ENCODE data around the gene NKIRAS1.
"Not testable (repeated sequence)": the region's sequence is repeated elsewhere in the genome, so short reads cannot be mapped to it uniquely, and the experiment has no call there.

Gene NKIRAS1

DNA sequence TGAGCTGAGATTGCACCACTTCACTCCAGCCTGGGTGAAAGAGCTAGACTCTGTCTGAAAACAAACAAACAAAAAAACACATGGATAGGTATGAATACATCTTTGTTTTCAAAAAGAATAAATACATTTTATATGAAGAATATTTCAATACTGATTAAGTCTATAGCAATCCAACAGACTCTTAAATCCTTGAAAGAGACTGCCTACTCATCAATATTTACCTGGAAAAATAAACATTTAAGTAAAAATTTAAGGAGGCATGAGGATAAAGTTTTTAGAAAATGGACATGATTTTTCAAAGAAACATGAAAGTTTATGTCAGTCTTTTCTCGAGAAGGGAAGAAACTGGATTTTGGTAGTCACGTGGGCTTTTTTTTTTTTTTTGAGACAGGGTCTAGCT lies 5.4 kb downstream of the NKIRAS1 start:
- in situ Hi-C loops (cut with HindIII; ENCODE audit: low sequenced_read_pairs): no loop called here

DNA sequence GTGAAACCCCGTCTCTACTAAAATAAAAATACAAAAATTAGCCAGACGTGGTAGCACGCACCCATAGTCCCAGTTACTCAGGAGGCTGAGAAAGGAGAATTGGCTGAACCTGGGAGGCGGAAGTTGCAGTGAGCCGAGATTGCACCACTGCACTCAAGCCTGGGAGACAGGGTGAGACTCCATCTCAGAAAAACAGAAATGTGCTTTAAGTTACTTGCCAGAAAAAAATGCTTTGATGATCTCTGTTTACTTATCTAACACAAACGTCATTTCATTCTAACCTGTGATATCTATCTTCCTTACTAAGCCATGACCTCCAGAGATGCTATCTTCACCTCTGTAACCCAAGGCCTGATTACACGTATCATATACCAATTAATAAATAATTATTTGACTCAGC lies 7.4 kb downstream of the NKIRAS1 start:
- in situ Hi-C loops (cut with HindIII; ENCODE audit: low sequenced_read_pairs): no loop called here

DNA sequence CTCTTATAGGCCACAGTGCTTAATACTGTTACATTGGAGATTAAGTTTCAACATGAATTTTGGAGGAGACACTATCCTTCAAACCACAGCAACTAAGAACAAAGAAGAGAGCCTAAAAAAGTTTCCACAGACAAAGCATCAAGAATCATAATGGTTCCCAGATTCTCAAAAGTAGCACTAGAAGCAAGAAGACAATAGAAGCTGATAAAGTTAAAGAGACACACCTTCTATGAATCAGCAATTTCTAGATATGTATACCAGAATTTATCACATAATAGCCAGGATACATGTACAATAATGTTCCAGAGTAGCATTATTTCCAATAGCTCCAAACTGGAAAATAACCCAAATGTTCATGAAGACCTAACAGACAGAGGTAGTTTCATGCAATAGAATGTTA lies 12.2 kb downstream of the NKIRAS1 start:
- in situ Hi-C loops (cut with HindIII; ENCODE audit: low sequenced_read_pairs): no loop called here

DNA sequence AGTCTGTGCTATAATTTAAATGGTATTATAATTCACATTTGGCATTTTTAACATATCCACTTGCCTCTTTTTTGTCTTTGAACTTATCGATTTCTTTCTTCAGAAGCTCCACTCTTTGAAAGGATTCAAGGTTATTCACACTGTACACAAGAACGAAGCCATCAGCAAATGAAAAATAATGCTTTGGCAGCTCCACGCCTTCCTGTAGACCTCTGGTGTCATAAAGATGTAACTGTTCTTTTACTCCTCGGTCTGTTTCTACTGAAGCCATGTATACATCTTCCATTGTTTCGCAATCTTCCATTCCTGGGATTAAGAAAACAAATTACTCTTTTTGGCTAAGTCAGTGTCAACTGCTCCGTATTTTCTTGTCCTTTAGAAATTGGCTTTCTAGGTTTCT lies 16.0 kb downstream of the NKIRAS1 start:
- in situ Hi-C loops (cut with HindIII; ENCODE audit: low sequenced_read_pairs): no loop called here

DNA sequence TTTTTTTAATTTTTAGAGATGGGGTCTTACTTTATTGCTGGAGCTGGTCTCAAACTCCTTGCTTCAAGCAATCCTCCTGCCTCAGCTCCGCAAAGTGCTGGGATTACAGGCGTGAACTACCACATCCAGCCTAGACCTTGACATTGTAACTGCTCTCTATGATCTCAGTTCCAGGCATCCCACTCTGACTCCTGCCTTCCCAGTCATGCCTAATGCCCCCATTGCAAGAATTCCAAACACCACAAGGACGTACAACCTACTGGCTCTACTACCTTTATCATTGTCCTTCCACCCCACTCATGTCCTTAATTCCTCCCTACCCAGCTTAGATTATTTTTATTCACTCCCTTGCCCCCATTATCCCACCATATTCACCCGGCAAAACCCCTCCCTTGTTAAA lies 21.6 kb downstream of the NKIRAS1 start:
- in situ Hi-C loops (cut with HindIII; ENCODE audit: low sequenced_read_pairs): no loop called here

DNA sequence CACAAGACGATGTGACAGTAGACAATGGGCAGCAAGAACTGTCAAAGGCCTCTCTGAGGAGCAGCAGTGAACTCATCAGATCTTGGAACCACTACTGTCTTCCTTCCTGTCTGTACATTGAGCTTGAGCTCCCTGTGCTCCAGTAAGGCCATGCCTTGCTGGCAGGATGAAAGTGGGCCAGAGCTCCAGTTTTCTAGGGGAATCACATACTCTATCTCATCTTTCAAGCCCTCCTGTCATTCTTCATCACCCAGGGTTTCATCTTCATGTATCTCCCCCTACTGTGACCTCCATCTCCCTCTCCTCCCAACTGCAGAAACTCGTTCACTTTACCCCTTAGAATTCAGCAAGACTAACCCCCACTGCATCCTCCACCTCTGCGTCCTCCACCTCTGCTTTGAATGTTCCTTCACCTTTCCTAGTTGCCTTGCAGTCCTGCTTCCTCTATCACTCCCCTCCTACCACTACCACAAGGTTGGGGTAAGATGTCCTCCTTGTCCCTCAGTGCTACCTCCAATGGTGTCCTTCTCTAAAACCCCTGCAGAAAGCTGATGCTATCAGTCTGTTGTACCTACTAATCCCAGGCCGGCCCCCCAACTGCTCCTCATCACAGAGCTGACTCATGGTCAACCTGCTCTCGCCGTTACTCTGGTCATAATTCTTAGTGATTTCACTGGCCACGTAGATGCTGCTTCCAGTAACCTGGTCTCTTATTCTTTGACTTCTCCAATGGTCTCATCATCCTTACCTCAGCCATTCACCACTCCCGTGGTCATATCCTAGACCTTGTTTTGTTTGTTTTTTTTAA lies 22.3 kb downstream of the NKIRAS1 start:
- in situ Hi-C loops (cut with HindIII; ENCODE audit: low sequenced_read_pairs): no loop called here

DNA sequence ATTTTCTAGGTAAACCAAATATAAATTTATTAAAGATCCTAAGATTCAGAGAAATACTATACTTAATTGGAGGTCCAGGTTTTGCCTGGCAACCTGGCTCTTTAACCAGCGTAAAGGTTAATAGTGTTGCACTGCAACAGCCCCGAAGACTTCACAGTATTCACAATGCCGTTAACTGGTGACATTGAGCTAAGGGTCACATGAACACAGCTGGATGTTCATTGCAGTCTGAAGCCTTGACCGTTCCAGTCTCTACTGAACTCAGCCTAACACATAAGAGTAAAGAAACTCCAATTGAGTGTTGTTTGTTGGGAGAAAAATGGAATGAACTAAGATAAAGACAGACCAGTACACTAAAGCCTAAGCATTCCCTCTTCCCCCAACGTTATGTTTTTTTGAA lies 26.8 kb downstream of the NKIRAS1 start:
- in situ Hi-C loops (cut with HindIII; ENCODE audit: low sequenced_read_pairs): no loop called here

DNA sequence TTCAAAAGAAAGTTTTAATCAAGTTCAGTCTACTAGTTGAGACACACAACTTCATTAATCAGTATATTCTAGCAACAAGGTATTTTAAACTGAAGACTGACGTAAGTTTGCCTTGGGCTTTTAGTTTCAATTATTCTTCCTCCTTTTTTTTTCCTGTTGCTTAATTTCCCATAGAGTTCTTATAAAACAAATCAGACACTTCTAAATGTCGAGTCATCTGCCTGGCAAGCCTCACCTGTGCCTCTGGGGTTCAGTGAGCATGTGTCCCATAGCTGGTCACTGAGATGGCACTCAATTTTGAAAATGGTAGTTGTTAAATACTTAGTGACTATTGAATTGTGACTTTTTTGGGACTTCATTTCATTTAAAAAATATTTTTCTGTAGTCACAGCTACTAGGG lies 27.4 kb downstream of the NKIRAS1 start:
- in situ Hi-C loops (cut with HindIII; ENCODE audit: low sequenced_read_pairs): no loop called here

DNA sequence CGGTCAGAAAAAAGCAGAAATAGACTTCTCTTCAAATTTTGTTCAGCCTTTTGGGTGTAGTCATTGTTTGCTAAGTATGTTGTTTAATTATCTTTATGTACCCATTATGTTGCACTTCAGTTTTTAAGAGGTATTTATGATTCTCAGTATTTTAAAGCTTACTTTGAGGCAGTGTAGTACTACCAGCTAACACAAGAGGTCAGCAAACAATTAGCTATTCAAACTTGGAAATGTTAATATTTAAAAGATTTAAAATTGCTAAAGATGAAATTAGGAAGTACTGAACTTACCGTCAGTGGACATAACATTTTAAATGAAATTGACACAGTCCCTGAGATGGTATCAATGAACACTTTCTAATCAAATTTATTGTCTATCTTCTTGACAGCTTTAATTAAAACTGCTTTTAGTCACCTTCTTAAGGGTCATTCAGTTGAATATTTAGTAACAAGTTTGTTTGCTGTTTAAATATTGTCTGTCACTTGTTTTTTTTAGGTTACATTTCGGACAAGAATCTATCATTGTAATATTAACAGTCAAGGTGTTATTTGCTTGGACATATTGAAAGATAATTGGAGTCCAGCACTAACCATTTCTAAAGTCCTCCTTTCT lies 28.1 kb downstream of the NKIRAS1 start:
- in situ Hi-C loops (cut with HindIII; ENCODE audit: low sequenced_read_pairs): no loop called here

DNA sequence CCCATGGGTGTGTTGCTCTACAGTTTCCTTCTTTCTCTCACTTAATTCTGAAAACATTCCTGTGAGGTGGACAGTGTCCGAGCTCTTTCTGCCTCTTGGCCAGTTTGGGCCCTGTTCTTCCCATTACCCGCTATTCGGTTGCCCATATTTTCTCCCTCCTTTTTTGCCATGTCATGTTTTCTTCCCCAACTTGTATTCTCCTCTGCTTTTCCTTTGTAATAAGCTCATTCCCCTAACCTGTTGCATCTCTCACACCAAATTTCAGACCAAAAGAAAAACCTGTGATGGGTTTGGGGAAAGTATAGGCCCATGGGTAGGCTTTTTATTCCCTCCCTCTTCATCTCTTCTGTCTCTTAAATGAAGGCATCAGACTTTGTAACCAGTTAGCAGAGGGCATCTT lies 30.5 kb downstream of the NKIRAS1 start:
- in situ Hi-C loops (cut with HindIII; ENCODE audit: low sequenced_read_pairs): no loop called here

DNA sequence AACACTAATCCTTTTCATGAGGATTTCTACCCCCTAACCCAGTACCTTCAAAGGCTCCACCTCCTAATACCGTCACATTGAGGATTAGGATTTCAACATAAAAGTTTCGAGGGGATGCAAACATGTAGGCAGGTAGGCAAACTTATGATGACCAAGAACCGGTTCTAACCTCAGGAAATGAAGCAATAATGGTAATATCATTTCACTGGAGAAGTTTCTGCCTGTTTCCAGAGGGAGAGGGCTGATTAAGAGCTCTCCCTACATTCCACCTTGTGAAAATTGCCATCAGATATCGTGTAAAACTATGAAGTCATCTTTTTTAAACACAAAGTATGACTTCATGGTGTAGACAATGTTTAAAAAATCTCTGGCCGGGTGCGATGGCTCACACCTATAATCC lies 31.6 kb downstream of the NKIRAS1 start:
- in situ Hi-C loops (cut with HindIII; ENCODE audit: low sequenced_read_pairs): no loop called here

DNA sequence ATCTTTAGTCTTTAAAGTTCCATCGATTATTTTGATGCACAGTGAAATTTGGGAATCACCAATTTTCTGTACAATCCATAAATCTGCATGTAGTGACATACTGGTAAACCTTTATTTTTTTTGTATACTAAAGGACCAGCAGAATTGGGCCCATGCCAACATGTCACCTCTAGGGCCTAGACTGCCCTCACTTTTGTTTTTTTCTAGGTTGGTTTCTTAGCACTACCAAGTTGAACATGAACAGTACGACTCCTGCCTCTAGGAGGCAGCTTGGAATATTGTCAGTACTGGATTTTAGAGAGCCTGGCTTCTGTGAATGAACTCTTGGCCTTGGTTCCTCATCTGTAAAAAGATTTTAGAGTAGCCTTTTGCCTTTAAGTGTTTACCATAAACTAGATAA lies 32.3 kb downstream of the NKIRAS1 start:
- in situ Hi-C loops (cut with HindIII; ENCODE audit: low sequenced_read_pairs): no loop called here

DNA sequence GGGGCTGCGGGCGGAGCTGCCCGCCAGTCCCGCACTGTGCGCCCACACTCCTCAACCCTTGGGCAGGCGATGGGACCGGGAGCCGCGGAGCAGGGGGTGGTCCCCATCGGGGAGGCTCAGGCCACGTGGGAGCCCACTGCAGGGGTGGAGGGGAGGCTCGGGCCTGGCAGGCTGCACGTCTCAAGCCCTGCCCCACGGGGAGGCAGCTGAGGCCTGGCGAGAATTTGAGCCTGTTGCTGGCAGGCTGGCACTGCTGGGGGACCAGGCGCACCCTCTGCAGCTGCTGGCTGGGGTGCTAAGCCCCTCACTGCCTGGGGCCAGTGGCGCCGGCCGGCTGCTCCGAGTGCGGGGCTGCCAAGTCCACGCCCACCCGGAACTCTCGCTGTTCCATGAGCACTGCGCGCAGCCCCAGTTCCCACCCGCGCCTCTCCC lies 34.3 kb downstream of the NKIRAS1 start:
- in situ Hi-C loops (cut with HindIII; ENCODE audit: low sequenced_read_pairs): no loop called here

DNA sequence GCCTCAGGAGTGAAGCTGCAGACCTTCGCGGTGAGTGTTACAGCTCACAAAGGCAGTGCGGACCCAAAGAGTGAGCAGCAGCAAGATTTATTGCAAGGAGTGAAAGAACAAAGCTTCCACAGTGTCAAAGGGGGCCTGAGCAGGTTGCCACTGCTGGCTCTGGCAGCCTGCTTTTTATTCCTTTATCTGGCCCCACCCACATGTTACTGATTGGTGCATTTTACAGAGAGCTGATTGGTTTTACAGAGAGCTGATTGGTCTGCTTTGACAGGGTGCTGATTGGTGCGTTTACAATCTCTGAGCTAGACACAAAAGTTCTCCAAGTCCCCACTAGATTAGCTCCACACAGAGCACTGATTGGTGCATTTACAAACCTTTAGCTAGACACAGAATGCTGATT lies 34.8 kb downstream of the NKIRAS1 start:
- in situ Hi-C loops (cut with HindIII; ENCODE audit: low sequenced_read_pairs): not testable (repeated sequence)

DNA sequence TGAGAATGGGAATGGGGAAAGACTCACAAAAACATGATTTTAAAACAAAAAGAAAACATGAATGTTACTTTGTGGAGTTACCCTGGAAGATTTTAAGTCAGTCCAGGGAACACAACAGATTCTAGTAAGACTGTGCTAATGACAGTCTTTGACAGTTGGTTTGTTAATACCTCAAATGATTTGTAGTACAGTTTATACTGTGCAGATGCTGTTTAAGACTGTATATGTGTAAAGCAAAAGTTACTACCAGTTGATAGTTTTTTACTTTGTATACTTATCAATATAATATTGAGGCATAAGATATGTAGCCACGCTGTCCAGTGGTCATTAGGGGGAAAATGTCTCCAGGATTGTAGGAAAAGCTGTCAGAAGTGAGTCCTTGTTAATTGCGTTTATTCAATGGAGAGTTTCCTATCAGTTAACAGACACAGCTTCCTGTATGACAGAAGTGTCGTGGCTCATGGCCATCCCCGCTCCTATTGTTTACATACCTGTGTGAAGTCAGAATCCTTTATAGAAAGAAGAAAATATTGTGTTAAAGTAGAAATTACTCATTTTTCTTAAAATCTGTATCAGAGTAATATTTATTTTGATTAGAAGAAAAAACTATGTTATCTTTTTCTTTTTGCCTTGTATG lies 36.0 kb downstream of the NKIRAS1 start:
- in situ Hi-C loops (cut with HindIII; ENCODE audit: low sequenced_read_pairs): no loop called here

DNA sequence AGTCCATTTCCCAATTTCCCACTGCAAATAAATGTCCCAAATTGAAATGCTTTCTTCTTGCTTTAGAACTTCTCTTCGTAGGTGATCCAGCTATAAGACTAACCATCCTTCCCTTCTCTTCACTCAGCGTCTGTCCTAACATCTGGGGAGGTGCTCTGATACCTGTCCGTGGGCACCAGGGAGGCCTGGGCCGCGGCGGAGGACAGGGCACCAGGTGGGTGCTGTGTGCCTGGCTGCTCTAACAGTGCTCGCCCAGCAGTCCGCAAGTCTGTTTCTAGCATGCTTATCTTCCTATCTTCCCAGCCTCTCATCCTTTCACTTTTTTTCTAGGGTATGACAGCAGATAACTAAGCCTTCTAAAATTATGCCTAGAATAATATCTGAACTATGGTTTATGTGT lies 37.3 kb downstream of the NKIRAS1 start:
- in situ Hi-C loops (cut with HindIII; ENCODE audit: low sequenced_read_pairs): no loop called here

DNA sequence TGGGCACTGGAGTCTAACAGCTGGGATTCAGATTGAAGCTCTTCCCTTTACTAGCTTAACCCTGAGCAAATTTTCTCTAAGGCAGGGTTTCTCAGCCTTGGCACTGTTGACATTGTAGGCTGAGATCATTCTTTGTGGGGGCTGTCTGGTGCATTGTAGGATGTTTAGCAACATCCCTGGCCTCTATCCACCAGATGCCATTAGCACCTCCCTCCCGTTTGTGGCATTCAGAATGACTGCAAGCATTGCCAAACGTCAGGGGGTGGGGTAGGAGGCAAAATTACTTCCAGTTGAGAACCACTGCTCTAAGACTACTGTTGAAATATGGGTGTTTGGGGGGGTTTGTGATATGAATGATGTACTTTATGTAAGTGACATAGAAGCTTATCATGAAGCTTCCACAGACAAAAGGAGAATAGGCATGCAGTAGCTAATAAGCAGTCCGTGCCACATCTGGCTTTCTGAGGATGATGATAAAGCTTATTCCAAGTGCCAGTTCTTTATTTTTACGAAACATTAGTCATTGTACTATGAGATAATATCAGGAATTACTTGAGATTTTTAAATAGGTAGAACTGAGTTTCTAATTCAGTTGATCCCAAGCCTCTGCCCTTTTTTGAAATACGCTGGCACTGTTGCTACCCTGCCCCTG lies 39.3 kb downstream of the NKIRAS1 start:
- in situ Hi-C loops (cut with HindIII; ENCODE audit: low sequenced_read_pairs): no loop called here

DNA sequence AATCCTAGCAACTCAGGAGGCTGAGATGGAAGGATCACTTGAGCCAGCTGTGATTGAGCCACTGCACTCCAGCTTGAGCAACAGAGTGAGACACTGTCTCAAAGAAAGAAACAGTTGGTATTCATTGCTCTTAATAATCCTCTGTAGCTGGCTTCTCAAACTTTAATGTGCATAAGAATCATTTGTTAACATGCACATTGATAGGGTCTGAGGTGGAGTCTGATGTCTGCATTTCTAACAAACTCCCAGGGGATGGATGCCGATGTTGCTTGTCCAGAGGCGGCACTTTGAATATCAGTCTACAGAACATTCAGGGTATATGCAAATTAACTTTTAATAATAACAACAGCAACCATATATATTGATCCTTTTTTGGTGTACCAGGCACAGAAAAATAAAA lies 39.9 kb downstream of the NKIRAS1 start:
- in situ Hi-C loops (cut with HindIII; ENCODE audit: low sequenced_read_pairs): no loop called here

DNA sequence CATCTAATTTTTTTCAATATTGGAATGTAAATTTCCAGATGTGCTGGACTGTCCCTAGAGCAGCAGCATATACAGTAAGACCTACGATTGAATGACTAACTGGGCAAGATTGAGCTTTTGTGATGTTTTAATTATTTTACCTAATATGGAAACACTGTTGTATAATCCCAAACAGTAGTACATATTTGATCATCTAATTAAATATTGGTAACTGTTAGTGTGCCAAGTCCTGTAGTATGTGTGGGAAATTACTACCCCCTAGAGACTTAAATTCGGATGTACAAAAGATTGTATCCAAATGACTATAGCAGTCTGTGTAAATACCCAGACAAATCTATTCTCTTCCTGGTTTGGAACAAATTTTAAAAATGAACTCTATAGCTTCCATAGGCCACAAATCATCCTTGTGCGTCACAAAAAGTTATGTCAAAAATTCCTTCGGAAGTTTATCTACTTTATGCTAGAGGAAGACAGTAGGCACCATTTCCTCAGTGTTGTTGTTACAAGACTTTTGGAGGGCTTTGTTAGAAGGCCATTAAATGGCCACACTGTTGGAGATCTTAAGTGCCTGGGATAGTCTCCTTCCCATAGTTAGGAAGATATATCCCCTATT lies 41.6 kb downstream of the NKIRAS1 start:
- in situ Hi-C loops (cut with HindIII; ENCODE audit: low sequenced_read_pairs): no loop called here

DNA sequence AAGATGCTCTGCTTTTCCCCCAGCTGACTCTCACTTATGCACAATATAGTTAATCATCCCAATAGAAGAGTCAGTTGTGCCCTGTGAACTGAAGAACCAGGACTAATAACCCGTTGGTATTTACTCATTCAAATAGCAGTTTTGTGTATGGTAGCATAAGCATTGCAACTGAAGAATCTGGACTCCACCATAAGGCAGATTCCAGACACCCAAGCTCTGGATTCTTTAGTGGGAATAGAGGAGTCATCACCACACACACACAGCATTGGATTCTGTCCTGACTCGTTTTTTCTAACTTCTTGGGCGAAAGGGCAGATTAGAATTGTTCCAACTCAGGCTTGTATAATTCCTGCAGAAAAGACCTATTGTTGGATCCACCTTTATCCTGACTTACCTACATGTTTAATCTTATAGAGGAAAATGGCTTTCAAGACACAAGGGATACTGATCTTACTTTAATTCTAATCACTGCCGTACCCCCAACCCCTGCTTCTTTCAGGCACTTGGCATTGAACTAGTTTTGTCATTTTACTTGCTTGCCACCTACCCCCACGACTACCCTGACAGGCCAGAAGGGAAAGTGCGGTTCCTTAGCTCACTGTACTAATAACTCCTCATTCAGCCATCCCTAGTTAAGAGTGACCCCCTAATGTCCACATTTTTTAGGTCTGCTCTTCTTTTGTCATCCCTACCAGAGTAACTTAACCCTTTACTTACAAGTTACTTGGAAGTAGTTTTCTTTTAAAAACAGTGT lies 42.3 kb downstream of the NKIRAS1 start:
- in situ Hi-C loops (cut with HindIII; ENCODE audit: low sequenced_read_pairs): no loop called here

DNA sequence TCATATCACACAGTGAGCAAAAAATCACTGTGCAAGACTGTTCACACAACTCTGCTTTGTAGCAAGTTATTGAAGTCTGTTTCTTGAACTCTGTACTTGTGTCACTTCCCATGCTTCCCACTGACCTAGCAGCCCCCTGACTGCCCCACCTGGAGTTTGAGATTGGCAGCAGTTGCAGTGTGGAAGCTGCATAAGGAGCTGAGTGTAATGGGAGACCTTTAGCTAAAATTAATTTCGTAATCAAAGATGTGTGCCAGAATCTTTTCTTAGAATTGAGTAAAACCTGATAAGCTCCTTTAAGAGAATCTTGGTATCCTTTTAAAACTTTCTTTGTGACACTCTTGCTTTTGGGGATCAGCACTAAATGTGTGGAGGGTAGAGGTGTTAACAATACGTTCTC lies 42.8 kb downstream of the NKIRAS1 start:
- in situ Hi-C loops (cut with HindIII; ENCODE audit: low sequenced_read_pairs): no loop called here

Measured in endothelial cell of hepatic sinusoid (primary cell).